ENCODE measurements around the gene ADD3. TPM values are rescaled to one million over a fixed set of nuclear protein-coding genes. Genes with fewer than 3 reads are reported as not detected.

The ADD3 gene, protein sequence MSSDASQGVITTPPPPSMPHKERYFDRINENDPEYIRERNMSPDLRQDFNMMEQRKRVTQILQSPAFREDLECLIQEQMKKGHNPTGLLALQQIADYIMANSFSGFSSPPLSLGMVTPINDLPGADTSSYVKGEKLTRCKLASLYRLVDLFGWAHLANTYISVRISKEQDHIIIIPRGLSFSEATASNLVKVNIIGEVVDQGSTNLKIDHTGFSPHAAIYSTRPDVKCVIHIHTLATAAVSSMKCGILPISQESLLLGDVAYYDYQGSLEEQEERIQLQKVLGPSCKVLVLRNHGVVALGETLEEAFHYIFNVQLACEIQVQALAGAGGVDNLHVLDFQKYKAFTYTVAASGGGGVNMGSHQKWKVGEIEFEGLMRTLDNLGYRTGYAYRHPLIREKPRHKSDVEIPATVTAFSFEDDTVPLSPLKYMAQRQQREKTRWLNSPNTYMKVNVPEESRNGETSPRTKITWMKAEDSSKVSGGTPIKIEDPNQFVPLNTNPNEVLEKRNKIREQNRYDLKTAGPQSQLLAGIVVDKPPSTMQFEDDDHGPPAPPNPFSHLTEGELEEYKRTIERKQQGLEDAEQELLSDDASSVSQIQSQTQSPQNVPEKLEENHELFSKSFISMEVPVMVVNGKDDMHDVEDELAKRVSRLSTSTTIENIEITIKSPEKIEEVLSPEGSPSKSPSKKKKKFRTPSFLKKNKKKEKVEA
- total RNA-seq = 100 to 1,000 TPM in 1 of 2 donors, 10 to 100 TPM in 1; 97.9 to 122 TPM

GRCh38 chr10:110007701-110008517, at the start of gene ADD3:
TSS of gene ADD3 (plus strand) at chr10:110007984. CDS start at chr10:110100654, 92,670 bp downstream.
- Mint-ChIP-seq H3K27me3 (ENCODE audit: low read depth) (no peaks in the 10 kb centered on the region), H3K9me3 (no peaks in the 10 kb centered on the region), H3K4me3 (no peak within 1 kb of the TSS), H3K4me1 (ENCODE audit: low read depth) (peaks cover 49% of the 10 kb centered on the region), H3K36me3 (ENCODE audit: insufficient read depth in 2 of 2) (peaks cover 2 to 4% of the 10 kb centered on the region in 2 donors), H3K27ac (peak within 1 kb of the TSS; percentile 94)
- DNase-seq (peak; percentile 90 to 92), ATAC-seq (replicated peaks in 1 of 2) (peak; percentile 60 to 61)

GRCh38 chr10:109958059-109958458, 49.7 kb upstream of the ADD3 start:
- H3K4me1 Mint-ChIP-seq (ENCODE audit: low read depth) = peaks cover 13% of the 10 kb centered on the region
- ATAC-seq (replicated peaks in 1 of 2) (no peak), DNase-seq (no peak)
- H3K4me3 Mint-ChIP-seq = no peak overlapping the region
- no peaks in the 10 kb centered on the region for H3K9me3 Mint-ChIP-seq
- H3K36me3 Mint-ChIP-seq (ENCODE audit: insufficient read depth in 2 of 2) = no peaks in the 10 kb centered on the region
- H3K27ac Mint-ChIP-seq = no peak overlapping the region
- no peaks in the 10 kb centered on the region for H3K27me3 Mint-ChIP-seq (ENCODE audit: low read depth)

DNA sequence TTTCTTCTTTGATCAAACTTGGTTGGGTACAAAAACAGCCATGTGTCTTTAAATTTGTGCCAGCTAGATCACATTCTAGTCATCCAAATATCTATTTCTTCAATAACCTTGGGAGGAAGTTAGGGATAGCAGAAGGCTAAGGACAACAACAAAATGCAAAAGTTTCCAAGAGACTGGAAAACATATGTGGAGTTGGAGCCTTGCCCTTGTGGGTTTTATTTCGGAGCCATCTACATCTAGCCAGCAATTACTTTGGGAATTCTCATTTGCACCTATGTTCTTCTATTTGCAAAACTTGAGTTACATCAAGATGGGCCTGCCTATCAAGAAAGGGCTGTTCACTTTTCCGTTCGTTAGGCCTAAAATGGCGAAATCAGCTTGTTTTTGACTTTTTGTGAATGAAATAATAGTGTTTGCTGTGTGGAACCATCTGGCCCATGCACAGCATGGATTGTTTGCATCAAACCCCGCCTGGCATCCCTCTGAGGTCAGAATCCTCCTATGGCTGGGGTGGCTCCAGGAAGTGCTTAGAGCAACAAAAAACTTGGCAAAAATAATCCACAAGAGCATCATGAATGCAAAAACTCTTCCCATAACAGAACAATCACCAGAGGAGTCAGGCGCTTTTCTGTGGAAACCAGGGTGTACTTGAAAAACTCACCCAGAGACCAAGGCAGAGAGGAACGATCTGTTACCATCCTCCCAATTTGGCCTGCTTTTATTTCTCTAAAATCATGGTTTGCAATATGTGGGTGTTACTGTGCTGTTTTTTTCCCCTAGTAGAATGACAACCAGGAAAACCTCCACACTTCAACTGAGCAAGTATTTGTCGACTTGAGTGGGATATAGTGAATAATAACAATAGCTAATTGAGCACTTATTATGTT, 48.3 kb upstream of the ADD3 start:
- no peaks in the 10 kb centered on the region for H3K36me3 Mint-ChIP-seq (ENCODE audit: insufficient read depth in 2 of 2)
- no peak overlapping the region for H3K4me3 Mint-ChIP-seq
- no peak overlapping the region for H3K27ac Mint-ChIP-seq
- H3K4me1 Mint-ChIP-seq (ENCODE audit: low read depth) = peaks cover 13% of the 10 kb centered on the region
- H3K9me3 Mint-ChIP-seq = no peaks in the 10 kb centered on the region
- DNase-seq = no peak
- H3K27me3 Mint-ChIP-seq (ENCODE audit: low read depth) = no peaks in the 10 kb centered on the region
- ATAC-seq (replicated peaks in 1 of 2) = no peak

DNA sequence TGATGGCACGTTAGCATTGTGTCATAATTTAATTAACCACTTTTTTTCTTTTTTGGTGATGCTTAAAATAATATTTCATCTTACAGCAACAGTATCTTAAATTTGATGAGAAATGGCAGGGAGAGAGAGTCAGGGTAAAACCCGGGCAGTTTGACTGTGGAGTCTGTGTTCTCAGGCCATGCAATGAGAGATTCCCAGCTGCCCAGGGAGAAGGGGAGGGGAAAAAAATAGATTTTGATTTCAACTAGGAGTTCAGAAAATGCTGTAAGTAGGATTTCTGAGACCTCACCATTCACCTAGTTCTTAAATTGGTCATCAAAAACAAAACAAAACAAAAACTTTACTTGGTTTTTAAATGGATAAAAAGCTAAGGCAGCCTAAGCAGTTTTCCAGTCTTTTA, 47.1 kb upstream of the ADD3 start:
- Mint-ChIP-seq H3K27ac (no peak overlapping the region), H3K27me3 (ENCODE audit: low read depth) (no peaks in the 10 kb centered on the region)
- ATAC-seq (replicated peaks in 1 of 2) = no peak

DNA sequence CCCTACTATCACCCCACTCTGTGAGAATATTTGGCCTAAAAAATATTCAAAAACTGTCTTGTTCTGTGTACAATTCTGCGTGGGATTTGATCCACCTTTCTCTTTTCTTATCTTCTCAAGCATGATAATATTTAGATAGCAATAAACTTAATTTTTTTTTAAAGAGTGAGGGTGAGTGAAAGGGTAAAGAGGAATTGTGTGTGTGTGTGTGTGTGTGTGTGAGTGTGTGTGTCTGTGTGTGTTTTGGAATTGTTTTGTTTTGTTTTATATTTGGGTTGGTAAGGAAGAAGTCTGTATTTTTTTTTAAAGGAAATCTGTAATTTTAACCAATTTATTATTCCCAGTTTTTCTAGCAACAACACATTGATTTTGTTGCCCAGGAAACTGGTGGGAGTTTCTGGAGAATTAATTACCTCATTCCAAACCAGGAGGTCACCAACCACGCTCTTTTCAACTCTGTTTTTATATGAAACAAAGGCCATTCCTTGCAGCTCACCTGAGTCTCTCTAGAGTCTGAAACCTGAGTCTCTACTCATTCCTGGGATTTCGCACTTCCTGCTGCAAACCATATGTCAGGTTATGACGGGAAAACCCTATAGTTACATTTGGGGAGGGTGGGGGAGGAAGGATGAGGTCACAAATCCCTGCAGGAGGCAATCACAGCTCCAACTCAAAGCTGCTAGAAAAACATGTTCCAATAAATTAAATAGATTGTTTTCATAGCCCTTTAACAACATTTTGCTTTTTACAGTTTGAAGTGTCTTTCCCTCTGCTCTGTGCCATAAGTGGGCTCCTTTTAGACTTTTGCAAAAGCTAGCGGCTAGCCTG, 46.4 kb upstream of the ADD3 start:
- Mint-ChIP-seq H3K4me1 (ENCODE audit: low read depth) (peaks cover 9% of the 10 kb centered on the region), H3K9me3 (no peaks in the 10 kb centered on the region), H3K27me3 (ENCODE audit: low read depth) (no peaks in the 10 kb centered on the region), H3K36me3 (ENCODE audit: insufficient read depth in 2 of 2) (no peaks in the 10 kb centered on the region), H3K4me3 (no peak overlapping the region), H3K27ac (no peak overlapping the region)
- DNase-seq (no peak), ATAC-seq (replicated peaks in 1 of 2) (no peak)

More for the DNA sequence above, 47.1 kb upstream of the ADD3 start:
- H3K4me1 Mint-ChIP-seq (ENCODE audit: low read depth) = peaks cover 13% of the 10 kb centered on the region
- no peak for DNase-seq
- H3K36me3 Mint-ChIP-seq (ENCODE audit: insufficient read depth in 2 of 2) = no peaks in the 10 kb centered on the region
- H3K9me3 Mint-ChIP-seq = no peaks in the 10 kb centered on the region
- no peak overlapping the region for H3K4me3 Mint-ChIP-seq

GRCh38 chr10:109962247-109962646, 45.5 kb upstream of the ADD3 start:
- Mint-ChIP-seq H3K4me1 (ENCODE audit: low read depth) (peaks cover under 1% of the 10 kb centered on the region), H3K36me3 (ENCODE audit: insufficient read depth in 2 of 2) (no peaks in the 10 kb centered on the region), H3K4me3 (no peak overlapping the region), H3K27me3 (ENCODE audit: low read depth) (no peaks in the 10 kb centered on the region), H3K9me3 (no peaks in the 10 kb centered on the region), H3K27ac (no peak overlapping the region)
- ATAC-seq (replicated peaks in 1 of 2) (peak in 1 of 2 donors; percentile 49), DNase-seq (no peak)

DNA sequence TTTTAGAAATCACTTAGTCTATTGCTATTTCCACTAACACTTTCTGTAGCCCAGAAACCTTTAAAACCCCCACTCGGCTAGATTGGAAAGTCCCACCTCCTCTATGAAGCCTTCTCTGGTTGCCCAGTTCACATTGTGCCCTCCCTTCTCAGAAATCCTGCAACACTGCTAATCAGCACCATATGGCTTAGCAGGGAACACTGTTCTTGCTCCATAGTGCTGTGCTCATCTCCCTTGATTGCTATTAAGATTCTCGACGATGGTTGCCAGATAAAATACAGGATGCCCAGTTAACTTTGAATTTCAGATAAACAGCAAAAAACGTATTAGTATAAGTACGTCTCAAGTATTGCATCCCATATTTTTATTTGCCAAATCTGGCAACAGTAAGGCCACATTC, 44.3 kb upstream of the ADD3 start:
- H3K36me3 Mint-ChIP-seq (ENCODE audit: insufficient read depth in 2 of 2) = no peaks in the 10 kb centered on the region
- ATAC-seq (replicated peaks in 1 of 2) (no peak), DNase-seq (no peak)
- no peak overlapping the region for H3K4me3 Mint-ChIP-seq
- H3K27me3 Mint-ChIP-seq (ENCODE audit: low read depth) = no peaks in the 10 kb centered on the region
- H3K9me3 Mint-ChIP-seq = no peaks in the 10 kb centered on the region
- H3K27ac Mint-ChIP-seq = no peak overlapping the region
- no peaks in the 10 kb centered on the region for H3K4me1 Mint-ChIP-seq (ENCODE audit: low read depth)

DNA sequence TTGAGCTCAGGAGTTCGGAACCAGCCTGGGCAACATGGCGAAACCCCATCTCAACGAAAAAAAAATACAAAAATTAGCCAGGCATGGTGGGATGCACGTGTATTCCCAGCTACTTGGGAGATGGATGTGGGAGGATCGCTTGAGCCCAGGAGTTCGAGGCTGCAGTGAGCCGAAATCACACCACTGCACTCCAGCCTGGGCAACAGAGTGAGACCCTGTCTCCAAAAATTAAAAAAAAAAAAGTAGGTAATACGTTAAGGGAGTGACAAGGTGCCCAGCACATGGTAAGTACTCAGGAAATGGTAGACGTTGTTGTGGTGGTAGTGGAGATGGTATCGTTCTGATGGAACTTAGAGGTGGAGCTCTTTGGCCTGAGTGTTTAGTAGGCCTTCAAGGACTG, 43.5 kb upstream of the ADD3 start:
- H3K27me3 Mint-ChIP-seq (ENCODE audit: low read depth) = peaks cover 7% of the 10 kb centered on the region

GRCh38 chr10:109966961-109967738, 40.6 kb upstream of the ADD3 start:
- no peak overlapping the region for H3K4me3 Mint-ChIP-seq
- no peaks in the 10 kb centered on the region for H3K9me3 Mint-ChIP-seq

More for the DNA sequence above, 43.5 kb upstream of the ADD3 start:
- H3K27ac Mint-ChIP-seq = no peak overlapping the region
- no peak overlapping the region for H3K4me3 Mint-ChIP-seq
- ATAC-seq (replicated peaks in 1 of 2) = no peak
- H3K4me1 Mint-ChIP-seq (ENCODE audit: low read depth) = no peaks in the 10 kb centered on the region
- no peaks in the 10 kb centered on the region for H3K36me3 Mint-ChIP-seq (ENCODE audit: insufficient read depth in 2 of 2)
- H3K9me3 Mint-ChIP-seq = no peaks in the 10 kb centered on the region
- no peak for DNase-seq

DNA sequence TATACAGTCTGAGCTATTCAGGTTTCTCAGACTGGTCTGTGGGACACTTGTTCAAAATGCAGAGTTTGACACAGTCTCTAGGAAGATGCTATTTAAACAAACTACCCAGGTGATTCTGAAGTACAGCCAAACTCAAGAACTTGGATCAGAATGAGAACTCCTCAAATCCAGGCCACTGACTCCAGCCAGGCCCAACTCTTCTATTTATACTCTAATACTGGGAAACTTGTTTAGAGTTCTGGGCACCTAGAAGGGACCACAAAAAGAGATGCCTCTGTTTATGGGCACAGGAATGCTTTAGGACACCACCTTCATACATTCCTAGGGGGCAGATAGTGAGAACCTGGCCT, 40.1 kb upstream of the ADD3 start:
- ATAC-seq (replicated peaks in 1 of 2) = no peak
- H3K36me3 Mint-ChIP-seq (ENCODE audit: insufficient read depth in 2 of 2) = no peaks in the 10 kb centered on the region
- H3K27me3 Mint-ChIP-seq (ENCODE audit: low read depth) = peaks cover 10% of the 10 kb centered on the region
- no peaks in the 10 kb centered on the region for H3K9me3 Mint-ChIP-seq
- H3K27ac Mint-ChIP-seq = no peak overlapping the region
- no peaks in the 10 kb centered on the region for H3K4me1 Mint-ChIP-seq (ENCODE audit: low read depth)
- no peak for DNase-seq
- H3K4me3 Mint-ChIP-seq = no peak overlapping the region

More at GRCh38 chr10:109966961-109967738, 40.6 kb upstream of the ADD3 start:
- ATAC-seq (replicated peaks in 1 of 2) = no peak
- no peaks in the 10 kb centered on the region for H3K4me1 Mint-ChIP-seq (ENCODE audit: low read depth)
- DNase-seq = no peak
- H3K27ac Mint-ChIP-seq = no peak overlapping the region
- H3K27me3 Mint-ChIP-seq (ENCODE audit: low read depth) = peaks cover 10% of the 10 kb centered on the region
- no peaks in the 10 kb centered on the region for H3K36me3 Mint-ChIP-seq (ENCODE audit: insufficient read depth in 2 of 2)

All from activated T-cell treated with anti-CD3 and anti-CD28 coated beads, Interleukin-2, amount 50 U/mL, for 72 hours (primary cell).